ENCODE data around the gene SNX11.
A peak's percentile ranks its signal among the peaks of the same experiment; 100 is the strongest.
"Not testable (repeated sequence)": the region's sequence is repeated elsewhere in the genome, so short reads cannot be mapped to it uniquely, and the experiment has no call there.

SNX11 gene

GRCh38 chr17:48107137-48108055 is at the start of gene SNX11:
SNX11 (plus strand) TSS chr17:48107766; CDS start chr17:48112044, 4,278 bp downstream.
- DNase-seq (ENCODE audit: low spot score), result peak; percentile 92

GRCh38 chr17:48058393-48059124 is 49.0 kb upstream of the SNX11 start:
- DNase-seq (ENCODE audit: low spot score), result no peak

- DNase-seq (ENCODE audit: low spot score), result no peak
Observed at GRCh38 chr17:48059125-48059668, 48.4 kb upstream of the SNX11 start.

GRCh38 chr17:48060249-48060648 is 47.3 kb upstream of the SNX11 start:
- DNase-seq (ENCODE audit: low spot score), result no peak

GRCh38 chr17:48062273-48062672 is 45.3 kb upstream of the SNX11 start:
- DNase-seq (ENCODE audit: low spot score), result no peak

GRCh38 chr17:48064638-48065037 is 42.9 kb upstream of the SNX11 start:
- DNase-seq (ENCODE audit: low spot score), result no peak

GRCh38 chr17:48066192-48066591 is 41.4 kb upstream of the SNX11 start:
- DNase-seq (ENCODE audit: low spot score), result no peak

- no peak for DNase-seq (ENCODE audit: low spot score)
Observed at GRCh38 chr17:48066656-48067055, 40.9 kb upstream of the SNX11 start.

GRCh38 chr17:48067245-48067644 is 40.3 kb upstream of the SNX11 start:
- DNase-seq (ENCODE audit: low spot score), result no peak

- DNase-seq (ENCODE audit: low spot score), result not testable (repeated sequence)
Observed at GRCh38 chr17:48067808-48068207, 39.8 kb upstream of the SNX11 start.

- DNase-seq (ENCODE audit: low spot score), result no peak
Observed at GRCh38 chr17:48068491-48068961, 39.0 kb upstream of the SNX11 start.

- DNase-seq (ENCODE audit: low spot score), result no peak
Observed at GRCh38 chr17:48070195-48070594, 37.4 kb upstream of the SNX11 start.

GRCh38 chr17:48071654-48072053 is 35.9 kb upstream of the SNX11 start:
- no peak for DNase-seq (ENCODE audit: low spot score)

GRCh38 chr17:48072811-48073210 is 34.8 kb upstream of the SNX11 start:
- DNase-seq (ENCODE audit: low spot score), result not testable (repeated sequence)

- DNase-seq (ENCODE audit: low spot score), result not testable (repeated sequence)
Observed at GRCh38 chr17:48073566-48074094, 33.9 kb upstream of the SNX11 start.

- DNase-seq (ENCODE audit: low spot score), result peak; percentile 78
Observed at GRCh38 chr17:48074322-48075081, 33.1 kb upstream of the SNX11 start.

- DNase-seq (ENCODE audit: low spot score), result not testable (repeated sequence)
Observed at GRCh38 chr17:48077152-48077551, 30.4 kb upstream of the SNX11 start.

- no peak for DNase-seq (ENCODE audit: low spot score)
Observed at GRCh38 chr17:48081858-48082257, 25.7 kb upstream of the SNX11 start.

GRCh38 chr17:48084932-48085331 is 22.6 kb upstream of the SNX11 start:
- DNase-seq (ENCODE audit: low spot score), result no peak

- no peak for DNase-seq (ENCODE audit: low spot score)
Observed at GRCh38 chr17:48093341-48094045, 14.1 kb upstream of the SNX11 start.

GRCh38 chr17:48095611-48096010 is 12.0 kb upstream of the SNX11 start:
- DNase-seq (ENCODE audit: low spot score), result no peak

All from putamen (tissue), 1 donor.